ENCODE results near the gene ASCC1.

DNA sequence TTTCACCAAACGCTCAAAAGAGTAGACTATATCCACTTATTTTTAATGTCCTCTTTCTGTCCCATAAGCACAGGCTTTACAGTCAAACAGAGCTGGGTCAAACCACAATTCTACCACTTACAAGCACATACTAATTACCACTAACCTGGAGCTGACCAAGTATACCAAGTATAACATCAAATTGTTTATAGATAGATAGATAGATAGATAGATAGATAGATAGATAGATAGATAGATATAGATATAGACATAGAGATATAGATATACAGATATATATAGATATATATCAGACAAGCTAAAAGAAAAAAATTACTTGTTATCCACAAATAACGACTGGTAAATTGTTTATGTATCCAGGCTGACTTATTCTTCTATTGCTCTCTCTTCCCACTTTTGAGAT lies 75.2 kb downstream of the ASCC1 start:
- TF ChIP-seq, protein P1, sequence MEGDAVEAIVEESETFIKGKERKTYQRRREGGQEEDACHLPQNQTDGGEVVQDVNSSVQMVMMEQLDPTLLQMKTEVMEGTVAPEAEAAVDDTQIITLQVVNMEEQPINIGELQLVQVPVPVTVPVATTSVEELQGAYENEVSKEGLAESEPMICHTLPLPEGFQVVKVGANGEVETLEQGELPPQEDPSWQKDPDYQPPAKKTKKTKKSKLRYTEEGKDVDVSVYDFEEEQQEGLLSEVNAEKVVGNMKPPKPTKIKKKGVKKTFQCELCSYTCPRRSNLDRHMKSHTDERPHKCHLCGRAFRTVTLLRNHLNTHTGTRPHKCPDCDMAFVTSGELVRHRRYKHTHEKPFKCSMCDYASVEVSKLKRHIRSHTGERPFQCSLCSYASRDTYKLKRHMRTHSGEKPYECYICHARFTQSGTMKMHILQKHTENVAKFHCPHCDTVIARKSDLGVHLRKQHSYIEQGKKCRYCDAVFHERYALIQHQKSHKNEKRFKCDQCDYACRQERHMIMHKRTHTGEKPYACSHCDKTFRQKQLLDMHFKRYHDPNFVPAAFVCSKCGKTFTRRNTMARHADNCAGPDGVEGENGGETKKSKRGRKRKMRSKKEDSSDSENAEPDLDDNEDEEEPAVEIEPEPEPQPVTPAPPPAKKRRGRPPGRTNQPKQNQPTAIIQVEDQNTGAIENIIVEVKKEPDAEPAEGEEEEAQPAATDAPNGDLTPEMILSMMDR (IDR thresholded peaks at IDR 0.05) = no peak
- TF ChIP-seq POLR2A (IDR thresholded peaks at IDR 0.05) (no peak), EP300 (IDR thresholded peaks at IDR 0.05; ENCODE audit: low read depth) (no peak)
